Activated T-helper 2 cell treated with anti-CD3 and anti-CD28 coated beads, Interferon-gamma antibody, Interleukin-2, Interleukin-4, amounts not matched to agents 10 μg/mL and 5 μg/mL and 100 μg/mL, durations not matched to agents 14 hours and 24 hours and 36 hours (primary cell): ENCODE results near the gene PTGES3L. TPM values are rescaled to one million over a fixed set of nuclear protein-coding genes. Genes with fewer than 3 reads are reported as not detected.
"Not testable (repeated sequence)": the region's sequence is repeated elsewhere in the genome, so short reads cannot be mapped to it uniquely, and the experiment has no call there.

ENCODE experiments used
- DNase-seq: peaks from one replicate; pipeline ENCODE4 v3.0.0; 2021; ENCODE audit warnings: low spot score
- H3K27ac Mint-ChIP-seq: one replicate; pipeline ENCODE4 v1.8.0; 2021; ENCODE audit warnings: mixed read lengths
- H3K27me3 Mint-ChIP-seq: one replicate; pipeline ENCODE4 v1.8.0; 2021; ENCODE audit warnings: low read depth, mixed read lengths
- H3K36me3 Mint-ChIP-seq: one replicate; pipeline ENCODE4 v1.8.0; 2021; ENCODE audit warnings: low read depth, mixed read lengths
- H3K4me1 Mint-ChIP-seq: one replicate; pipeline ENCODE4 v1.8.0; 2021; ENCODE audit warnings: low read depth, mixed read lengths
- H3K4me3 Mint-ChIP-seq: one replicate; pipeline ENCODE4 v1.8.0; 2021; ENCODE audit warnings: low read depth, mild to moderate bottlenecking, moderate library complexity, mixed read lengths
- H3K9me3 Mint-ChIP-seq: one replicate; pipeline ENCODE4 v1.8.0; 2021; ENCODE audit warnings: mixed read lengths
- intact Hi-C: fragments of 100-400 bp; cut with micrococcal nuclease; formaldehyde crosslinking; loops from one replicate; pipeline ENCODE4 v1.15.1; 2023
- total RNA-seq: library from RNA; stranded (reverse); gene quantifications from 2 replicates; pipeline ENCODE4 v1.2.3, GENCODE V29; 2022

The PTGES3L gene
- total RNA-seq, 1 donor from 2014 or later, result 2.1 TPM

GRCh38 chr17:42919522-42920077 lies 60.3 kb downstream of the PTGES3L start:
- H3K4me1 Mint-ChIP-seq, H3K9me3 Mint-ChIP-seq: not testable (repeated sequence)

GRCh38 chr17:42918902-42919521 lies 60.9 kb downstream of the PTGES3L start:
- H3K4me1 Mint-ChIP-seq, result peaks cover 5% of the 10 kb centered on the region
- no peak overlapping the region for H3K27ac Mint-ChIP-seq
- H3K9me3 Mint-ChIP-seq, result no peaks in the 10 kb centered on the region
- DNase-seq, result no peak
- H3K36me3 Mint-ChIP-seq, result no peaks in the 10 kb centered on the region
- no peak overlapping the region for H3K4me3 Mint-ChIP-seq
- intact Hi-C loops, result no loop called here
- H3K27me3 Mint-ChIP-seq, result peaks cover 18% of the 10 kb centered on the region

More at GRCh38 chr17:42919522-42920077, 60.3 kb downstream of the PTGES3L start:
- H3K27ac Mint-ChIP-seq, H3K4me3 Mint-ChIP-seq, DNase-seq, intact Hi-C loops, H3K36me3 Mint-ChIP-seq: not testable (repeated sequence)
- H3K27me3 Mint-ChIP-seq, result peaks cover 18% of the 10 kb centered on the region

Other genes with a start within 250 kb of the PTGES3L start
- gene EZH1, start 235.0 kb downstream of the PTGES3L start, total RNA-seq, result 36.1 and 37.1 TPM in 2 replicates
- not detected in 2 replicates for gene RAMP2, start 218.9 kb downstream of the PTGES3L start, total RNA-seq
- gene VPS25, start 206.6 kb downstream of the PTGES3L start, total RNA-seq, result 88.8 and 90.4 TPM in 2 replicates
- gene WNK4, start 199.5 kb downstream of the PTGES3L start, total RNA-seq, result 0.16 and 0.28 TPM in 2 replicates
- 51.2 and 51.7 TPM in 2 replicates for gene COA3, start 181.4 kb downstream of the PTGES3L start, total RNA-seq
- gene CNTD1, start 181.2 kb downstream of the PTGES3L start, total RNA-seq, result 0.09 TPM in 1 of 2 replicates, not detected in the other
- gene BECN1, start 155.8 kb downstream of the PTGES3L start, total RNA-seq, result 97.2 and 104 TPM in 2 replicates
- 172 TPM in 2 replicates for gene PSME3, start 146.7 kb downstream of the PTGES3L start, total RNA-seq
- gene AOC2, start 135.5 kb downstream of the PTGES3L start, total RNA-seq, result 3.2 TPM in 2 replicates
- gene AOC3, start 128.9 kb downstream of the PTGES3L start, total RNA-seq, result 1.6 and 2.4 TPM in 2 replicates
- not detected in 2 replicates for gene G6PC1, start 79.3 kb downstream of the PTGES3L start, total RNA-seq
- gene AARSD1, start 15.6 kb downstream of the PTGES3L start, total RNA-seq, result 62.3 and 75.3 TPM in 2 replicates
- 18.7 and 19.9 TPM in 2 replicates for gene RUNDC1, start 485 bp upstream of the PTGES3L start, total RNA-seq
- 1,137 and 1,172 TPM in 2 replicates for gene RPL27, start 18.3 kb upstream of the PTGES3L start, total RNA-seq
- gene IFI35, start 26.7 kb upstream of the PTGES3L start, total RNA-seq, result 49.1 and 51.2 TPM in 2 replicates
- gene VAT1, start 42.3 kb upstream of the PTGES3L start, total RNA-seq, result 18.6 and 21.7 TPM in 2 replicates
- 0.05 TPM in 1 of 2 replicates, not detected in the other for gene RND2, start 45.2 kb upstream of the PTGES3L start, total RNA-seq
- gene BRCA1, start 145.3 kb upstream of the PTGES3L start, total RNA-seq, result 66.4 and 68.3 TPM in 2 replicates
- gene NBR1, start 191.1 kb upstream of the PTGES3L start, total RNA-seq, result 49.1 and 50.8 TPM in 2 replicates
- 18.5 and 22.0 TPM in 2 replicates for gene TMEM106A, start 231.8 kb upstream of the PTGES3L start, total RNA-seq
- not detected in 2 replicates for gene CCDC200, start 248.5 kb upstream of the PTGES3L start, total RNA-seq